ENCODE measurements around the gene RNPEP.

GRCh38 chr1:202002507-202002906 lies 20.1 kb downstream of the RNPEP start:
- 0 out of 2 replicates have a peak, but pooled peaks have one; percentile 20 for TF ChIP-seq CTCF (conservative IDR thresholded peaks at IDR 0.05; ENCODE audit: low read length)
- no peak for TF ChIP-seq EZH2phosphoT487 (IDR thresholded peaks at IDR 0.05; ENCODE audit: borderline replicate concordance, low read depth, low read length)
